ENCODE results near the gene SEC24B. TPM values are rescaled to one million over a fixed set of nuclear protein-coding genes. Genes with fewer than 3 reads are reported as not detected.
A peak's percentile ranks its signal among the peaks of the same experiment; 100 is the strongest.

The SEC24B gene
- total and polyA plus RNA-seq, 8 donors, result 4.9 to 16.5 (median 12.4) TPM

GRCh38 chr4:109407027-109407737, 26.4 kb upstream of the SEC24B start:
- TF ChIP-seq, protein P1, sequence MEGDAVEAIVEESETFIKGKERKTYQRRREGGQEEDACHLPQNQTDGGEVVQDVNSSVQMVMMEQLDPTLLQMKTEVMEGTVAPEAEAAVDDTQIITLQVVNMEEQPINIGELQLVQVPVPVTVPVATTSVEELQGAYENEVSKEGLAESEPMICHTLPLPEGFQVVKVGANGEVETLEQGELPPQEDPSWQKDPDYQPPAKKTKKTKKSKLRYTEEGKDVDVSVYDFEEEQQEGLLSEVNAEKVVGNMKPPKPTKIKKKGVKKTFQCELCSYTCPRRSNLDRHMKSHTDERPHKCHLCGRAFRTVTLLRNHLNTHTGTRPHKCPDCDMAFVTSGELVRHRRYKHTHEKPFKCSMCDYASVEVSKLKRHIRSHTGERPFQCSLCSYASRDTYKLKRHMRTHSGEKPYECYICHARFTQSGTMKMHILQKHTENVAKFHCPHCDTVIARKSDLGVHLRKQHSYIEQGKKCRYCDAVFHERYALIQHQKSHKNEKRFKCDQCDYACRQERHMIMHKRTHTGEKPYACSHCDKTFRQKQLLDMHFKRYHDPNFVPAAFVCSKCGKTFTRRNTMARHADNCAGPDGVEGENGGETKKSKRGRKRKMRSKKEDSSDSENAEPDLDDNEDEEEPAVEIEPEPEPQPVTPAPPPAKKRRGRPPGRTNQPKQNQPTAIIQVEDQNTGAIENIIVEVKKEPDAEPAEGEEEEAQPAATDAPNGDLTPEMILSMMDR (IDR thresholded peaks at IDR 0.05), result no peak
- no peak overlapping the region for H3K27ac ChIP-seq
- DNase-seq (no peak), FAIRE-seq (no peak), ATAC-seq (no peak)
- no peak overlapping the region for H3K4me3 ChIP-seq
- H3K36me3 ChIP-seq, result no peaks in the 10 kb centered on the region
- H3K27me3 ChIP-seq, result no peaks in the 10 kb centered on the region
- intact Hi-C loops (cut with DNase I), result loop anchor here in 1 of 3 donors (5.0 kb wide), 1 partner anchor 575 kb away; no protein-coding TSS in a partner anchor
- no peaks in the 10 kb centered on the region for H3K4me1 ChIP-seq
- no peaks in the 10 kb centered on the region for H3K9me3 ChIP-seq
- WGBS, 2 donors, result 76 to 78% methylated on average over 2 of the region's 2 CpGs

- intact Hi-C loops (cut with DNase I), result loop anchor here in 1 of 3 donors (5.0 kb wide), 1 partner anchor 576 kb away; no protein-coding TSS in a partner anchor
- Histone ChIP-seq H3K36me3 (no peaks in the 10 kb centered on the region), H3K4me1 (no peaks in the 10 kb centered on the region), H3K9me3 (no peaks in the 10 kb centered on the region), H3K27ac (no peak overlapping the region), H3K27me3 (no peaks in the 10 kb centered on the region), H3K4me3 (no peak overlapping the region)
- 71 to 78% methylated on average over 3 of the region's 3 CpGs for WGBS, 2 donors
- no peak for ATAC-seq
- no peak for FAIRE-seq
- DNase-seq, result no peak
- TF ChIP-seq, protein P1 (IDR thresholded peaks at IDR 0.05), result no peak
Measured at GRCh38 chr4:109408711-109409110, 24.9 kb upstream of the SEC24B start.

DNA sequence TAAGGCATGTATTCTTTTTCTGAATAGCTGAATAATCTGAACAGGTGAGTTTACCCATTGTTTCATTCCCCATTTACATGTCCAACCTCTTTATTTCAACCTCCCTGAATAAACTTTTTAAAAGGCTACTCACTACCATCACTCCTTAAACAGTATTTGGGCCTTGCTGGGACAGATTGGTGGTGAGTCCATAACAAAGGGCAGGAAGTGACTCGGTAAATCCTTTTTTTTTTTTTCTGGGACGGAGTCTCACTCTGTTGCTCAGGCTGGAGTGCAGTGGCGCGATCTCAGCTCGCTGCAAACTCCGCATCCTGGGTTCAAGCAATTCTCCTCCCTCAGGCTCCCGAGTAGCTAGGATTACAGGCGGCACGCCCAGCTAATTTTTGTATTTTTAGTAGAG, 23.4 kb upstream of the SEC24B start:
- TF ChIP-seq, protein P1 (IDR thresholded peaks at IDR 0.05), result no peak
- no peaks in the 10 kb centered on the region for H3K36me3 ChIP-seq
- FAIRE-seq (no peak), DNase-seq (no peak), ATAC-seq (no peak)
- no peak overlapping the region for H3K27ac ChIP-seq
- intact Hi-C loops (cut with DNase I), result no loop called here
- WGBS, 2 donors, result 90% methylated on average over 9 of the region's 9 CpGs
- H3K27me3 ChIP-seq, result no peaks in the 10 kb centered on the region
- H3K4me3 ChIP-seq, result no peak overlapping the region
- H3K9me3 ChIP-seq, result no peaks in the 10 kb centered on the region
- H3K4me1 ChIP-seq, result no peaks in the 10 kb centered on the region

DNA sequence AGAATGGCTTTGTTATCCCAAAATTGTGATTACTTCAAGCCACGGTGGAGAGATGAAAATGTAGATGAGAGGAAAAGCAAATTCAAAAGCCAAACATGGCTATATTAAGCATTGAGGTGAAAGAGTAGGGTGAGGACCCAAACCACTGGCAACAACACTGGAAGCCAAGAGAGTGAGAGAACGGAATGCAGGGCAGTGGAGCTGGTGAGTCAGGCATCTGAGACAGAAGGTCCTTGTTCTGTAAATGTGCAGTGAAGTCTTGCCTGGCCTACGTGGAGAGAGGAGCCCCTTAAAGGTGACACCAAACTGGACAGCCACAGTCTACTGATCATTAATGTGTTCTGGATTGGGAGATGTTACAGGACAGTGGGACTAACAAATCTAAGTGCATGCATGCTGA, 22.8 kb upstream of the SEC24B start:
- 62 to 75% methylated on average over 3 of the region's 3 CpGs for WGBS, 2 donors
- no peaks in the 10 kb centered on the region for H3K4me1 ChIP-seq
- DNase-seq (no peak), ATAC-seq (no peak), FAIRE-seq (no peak)
- no peaks in the 10 kb centered on the region for H3K27me3 ChIP-seq
- TF ChIP-seq, protein P1 (IDR thresholded peaks at IDR 0.05), result no peak
- no peaks in the 10 kb centered on the region for H3K9me3 ChIP-seq
- no peaks in the 10 kb centered on the region for H3K36me3 ChIP-seq
- H3K27ac ChIP-seq, result no peak overlapping the region
- H3K4me3 ChIP-seq, result no peak overlapping the region
- intact Hi-C loops (cut with DNase I), result no loop called here

DNA sequence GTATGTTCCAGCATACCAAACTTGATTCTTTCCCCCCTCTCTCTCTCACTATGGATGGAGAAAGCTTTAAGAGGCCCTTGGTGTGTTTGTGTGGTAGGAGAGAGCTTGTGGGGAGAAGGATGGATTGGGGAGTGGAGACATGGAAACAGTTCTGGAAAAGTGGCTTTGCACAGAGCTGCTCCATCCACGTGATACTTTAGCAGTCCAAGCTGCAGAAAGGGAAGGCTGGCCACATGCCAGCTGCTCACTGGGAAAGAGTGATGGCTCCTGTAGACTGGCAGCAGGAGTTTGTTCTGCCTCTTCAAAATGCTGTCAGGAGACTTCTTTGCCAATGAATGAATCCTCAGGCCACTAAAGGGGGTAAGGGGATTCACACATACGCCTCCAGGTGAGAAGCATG, 21.7 kb upstream of the SEC24B start:
- 66 to 70% methylated on average over 2 of the region's 2 CpGs for WGBS, 2 donors
- Histone ChIP-seq H3K27ac (no peak overlapping the region), H3K4me3 (no peak overlapping the region), H3K4me1 (no peaks in the 10 kb centered on the region), H3K27me3 (no peaks in the 10 kb centered on the region), H3K36me3 (no peaks in the 10 kb centered on the region), H3K9me3 (no peaks in the 10 kb centered on the region)
- TF ChIP-seq, protein P1 (IDR thresholded peaks at IDR 0.05), result no peak
- intact Hi-C loops (cut with DNase I), result no loop called here
- ATAC-seq (peak in 1 of 4 donors; percentile 14), DNase-seq (peak in 2 of 6 donors; percentile 29 to 67), FAIRE-seq (no peak)
